Activated naive CD4-positive, alpha-beta T cell treated with anti-CD3 and anti-CD28 coated beads for 36 hours (primary cell): ENCODE results near the gene PTBP3. TPM values are rescaled to one million over a fixed set of nuclear protein-coding genes. Genes with fewer than 3 reads are reported as not detected.

Experiments
- CTCF ChIA-PET: fragments of 350-600 bp; sonication (Branson Sonifier 250); formaldehyde crosslinking; loops from one replicate; lab custom pipeline; 2021; ENCODE audit warnings: antibody characterized with exemption; lab: Charles Lee
- DNase-seq: peaks from one replicate; pipeline ENCODE4 v3.0.0-alpha.2; 2020
- H3K27ac Mint-ChIP-seq: one replicate; pipeline ENCODE4 v1.8.0; 2021; ENCODE audit warnings: mild to moderate bottlenecking, mixed read lengths
- H3K27me3 Mint-ChIP-seq: one replicate; pipeline ENCODE4 v1.8.0; 2021; ENCODE audit warnings: low read depth, mixed read lengths
- H3K36me3 Mint-ChIP-seq: one replicate; pipeline ENCODE4 v1.8.0; 2021; ENCODE audit warnings: low read depth, mixed read lengths
- H3K4me1 Mint-ChIP-seq: one replicate; pipeline ENCODE4 v1.8.0; 2021; ENCODE audit warnings: low read depth, mixed read lengths
- H3K4me3 Mint-ChIP-seq: one replicate; pipeline ENCODE4 v1.8.0; 2021; ENCODE audit warnings: mild to moderate bottlenecking, moderate library complexity, mixed read lengths
- H3K9me3 Mint-ChIP-seq: one replicate; pipeline ENCODE4 v1.8.0; 2021; ENCODE audit warnings: mixed read lengths
- intact Hi-C: fragments of 100-400 bp; cut with micrococcal nuclease; formaldehyde crosslinking; loops from one replicate; pipeline ENCODE4 v1.15.1; 2023
- total RNA-seq, 2 experiments: library from RNA; stranded (reverse); gene quantifications; one replicate each; pipeline ENCODE4 v1.2.3, GENCODE V29; 2021

PTBP3 gene
- total RNA-seq, 2 experiments from 2014 or later = 87.8 to 92.6 TPM

GRCh38 chr9:112354081-112354743 is 20.8 kb upstream of the PTBP3 start:
- Mint-ChIP-seq H3K27ac (no peak overlapping the region), H3K4me3 (no peak overlapping the region), H3K36me3 (no peaks in the 10 kb centered on the region), H3K9me3 (no peaks in the 10 kb centered on the region), H3K27me3 (no peaks in the 10 kb centered on the region), H3K4me1 (peaks cover 26% of the 10 kb centered on the region)
- DNase-seq = no peak
- CTCF ChIA-PET = interaction anchor here (1.1 to 2.2 kb wide), 2 partner anchors 9 to 260 kb away, joined by 4 to 7 read pairs; no protein-coding TSS in a partner anchor
- intact Hi-C loops = no loop called here

- H3K27me3 Mint-ChIP-seq = peaks cover 2% of the 10 kb centered on the region
- CTCF ChIA-PET = interaction anchor here (1.6 kb wide), 1 partner anchor 8 kb away, joined by 9 read pairs; no protein-coding TSS in a partner anchor
- H3K27ac Mint-ChIP-seq = no peak overlapping the region
- H3K9me3 Mint-ChIP-seq = no peaks in the 10 kb centered on the region
- DNase-seq = no peak
- intact Hi-C loops = no loop called here
- H3K4me3 Mint-ChIP-seq = no peak overlapping the region
- H3K36me3 Mint-ChIP-seq = peaks cover 2% of the 10 kb centered on the region
- peaks cover 39% of the 10 kb centered on the region for H3K4me1 Mint-ChIP-seq
Measured at GRCh38 chr9:112352209-112352608, 18.8 kb upstream of the PTBP3 start.

GRCh38 chr9:112351184-112351583 is 17.8 kb upstream of the PTBP3 start:
- CTCF ChIA-PET = interaction anchor here (0.6 to 1.6 kb wide), 4 partner anchors 9 to 265 kb away, joined by 3 to 9 read pairs (median 4); no protein-coding TSS in a partner anchor
- Mint-ChIP-seq H3K27me3 (peaks cover 2% of the 10 kb centered on the region), H3K4me1 (peaks cover 35% of the 10 kb centered on the region), H3K36me3 (peaks cover 2% of the 10 kb centered on the region), H3K27ac (no peak overlapping the region), H3K4me3 (no peak overlapping the region), H3K9me3 (no peaks in the 10 kb centered on the region)
- intact Hi-C loops = no loop called here
- DNase-seq = no peak

GRCh38 chr9:112349008-112349333 is 15.6 kb upstream of the PTBP3 start:
- Mint-ChIP-seq H3K27ac (no peak overlapping the region), H3K4me1 (peaks cover 14% of the 10 kb centered on the region), H3K27me3 (peaks cover 2% of the 10 kb centered on the region), H3K9me3 (no peaks in the 10 kb centered on the region), H3K36me3 (peaks cover 2% of the 10 kb centered on the region), H3K4me3 (peak overlapping the region; percentile 77)
- CTCF ChIA-PET = interaction anchor here (0.6 to 1.1 kb wide), 2 partner anchors 12 to 357 kb away, joined by 3 read pairs; no protein-coding TSS in a partner anchor
- intact Hi-C loops = no loop called here
- no peak for DNase-seq

GRCh38 chr9:112348257-112349007 is 15.0 kb upstream of the PTBP3 start:
- Mint-ChIP-seq H3K9me3 (no peaks in the 10 kb centered on the region), H3K27ac (peak overlapping the region; percentile 87), H3K4me3 (peak overlapping the region; percentile 77), H3K36me3 (peaks cover 2% of the 10 kb centered on the region), H3K27me3 (peaks cover 2% of the 10 kb centered on the region), H3K4me1 (peaks cover 13% of the 10 kb centered on the region)
- DNase-seq = peak; percentile 86
- CTCF ChIA-PET = interaction anchor here (0.6 to 1.1 kb wide), 2 partner anchors 12 to 358 kb away, joined by 3 read pairs; no protein-coding TSS in a partner anchor
- intact Hi-C loops = no loop called here

- H3K9me3 Mint-ChIP-seq = no peaks in the 10 kb centered on the region
- no peak for DNase-seq
- no peaks in the 10 kb centered on the region for H3K27me3 Mint-ChIP-seq
- no peak overlapping the region for H3K27ac Mint-ChIP-seq
- no peak overlapping the region for H3K4me3 Mint-ChIP-seq
- no peaks in the 10 kb centered on the region for H3K4me1 Mint-ChIP-seq
- intact Hi-C loops = no loop called here
- CTCF ChIA-PET = interaction anchor here (1.2 kb wide), 1 partner anchor 243 kb away, joined by 3 read pairs; no protein-coding TSS in a partner anchor
- H3K36me3 Mint-ChIP-seq = no peaks in the 10 kb centered on the region
Measured at GRCh38 chr9:112341730-112342129, 8.3 kb upstream of the PTBP3 start.

GRCh38 chr9:112339886-112340285 is 6.5 kb upstream of the PTBP3 start:
- no peak for DNase-seq
- intact Hi-C loops = no loop called here
- no peaks in the 10 kb centered on the region for H3K9me3 Mint-ChIP-seq
- no peaks in the 10 kb centered on the region for H3K27me3 Mint-ChIP-seq
- no peak overlapping the region for H3K27ac Mint-ChIP-seq
- H3K4me3 Mint-ChIP-seq = no peak overlapping the region
- no peaks in the 10 kb centered on the region for H3K4me1 Mint-ChIP-seq
- H3K36me3 Mint-ChIP-seq = no peaks in the 10 kb centered on the region
- CTCF ChIA-PET = no interaction called here

GRCh38 chr9:112338561-112338960 is 5.1 kb upstream of the PTBP3 start:
- Mint-ChIP-seq H3K9me3 (no peaks in the 10 kb centered on the region), H3K4me1 (peaks cover 4% of the 10 kb centered on the region), H3K36me3 (no peaks in the 10 kb centered on the region), H3K4me3 (no peak overlapping the region), H3K27ac (no peak overlapping the region), H3K27me3 (no peaks in the 10 kb centered on the region)
- intact Hi-C loops = no loop called here
- DNase-seq = peak; percentile 15
- CTCF ChIA-PET = no interaction called here

- Mint-ChIP-seq H3K36me3 (no peaks in the 10 kb centered on the region), H3K4me3 (no peak overlapping the region), H3K4me1 (peaks cover 4% of the 10 kb centered on the region), H3K9me3 (no peaks in the 10 kb centered on the region), H3K27me3 (no peaks in the 10 kb centered on the region), H3K27ac (no peak overlapping the region)
- no peak for DNase-seq
- CTCF ChIA-PET = interaction anchor here (0.6 to 1.7 kb wide), 3 partner anchors 22 to 241 kb away, joined by 3 to 7 read pairs (median 3); no protein-coding TSS in a partner anchor
- intact Hi-C loops = no loop called here
Measured at GRCh38 chr9:112337547-112337946, 4.1 kb upstream of the PTBP3 start.

GRCh38 chr9:112334432-112334841 is 1.0 kb upstream of the PTBP3 start:
- peak overlapping the region; percentile 95 for H3K27ac Mint-ChIP-seq
- H3K9me3 Mint-ChIP-seq = no peaks in the 10 kb centered on the region
- intact Hi-C loops = loop anchor here (1.0 to 5.0 kb wide), 11 partner anchors 21 to 888 kb away; partner anchors contain the start of genes FKBP15, KIAA1958, PTGR1 and SLC31A1
- H3K4me3 Mint-ChIP-seq = peak overlapping the region; percentile 90
- CTCF ChIA-PET = interaction anchor here (1.1 to 1.2 kb wide), 2 partner anchors 45 to 238 kb away, joined by 4 to 5 read pairs; no protein-coding TSS in a partner anchor
- peaks cover 20% of the 10 kb centered on the region for H3K4me1 Mint-ChIP-seq
- H3K27me3 Mint-ChIP-seq = no peaks in the 10 kb centered on the region
- DNase-seq = peak; percentile 82
- H3K36me3 Mint-ChIP-seq = no peaks in the 10 kb centered on the region

- Mint-ChIP-seq H3K27ac (peak overlapping the region; percentile 95), H3K27me3 (no peaks in the 10 kb centered on the region), H3K36me3 (no peaks in the 10 kb centered on the region), H3K4me1 (peaks cover 21% of the 10 kb centered on the region), H3K4me3 (peak overlapping the region; percentile 90), H3K9me3 (no peaks in the 10 kb centered on the region)
- CTCF ChIA-PET = interaction anchor here (0.9 to 2.0 kb wide), 6 partner anchors 14 to 384 kb away, joined by 3 to 7 read pairs (median 4); partner anchors contain the start of genes HSDL2 and INIP
- intact Hi-C loops = loop anchor here (1.0 to 5.0 kb wide), 19 partner anchors 21 to 888 kb away; partner anchors contain the start of genes DNAJC25, FKBP15, INIP and KIAA1958
- peak; percentile 93 for DNase-seq
Measured at GRCh38 chr9:112333639-112334431, 416 bp upstream of the PTBP3 start.
